Body of pancreas (tissue), 4 donors: Measurements from ENCODE around the gene DLG1.

Source experiments
- POLR2A ChIP-seq, 3 donors: fragments of 450-650 bp; IDR thresholded peaks; one replicate each; pipeline ENCODE4 v1.6.1; 2016; ENCODE audit warnings: antibody characterized with exemption in 3 of 3, mild to moderate bottlenecking in 2 of 3
- TF ChIP-seq, protein P1 (sequence below), 7 experiments: fragments of 450-650 bp in 4 of 7; fragments of 200-600 bp in 3 of 7; sonication (generic) in 3 of 7; IDR thresholded peaks; one replicate each; pipeline ENCODE4 v1.5.1; 2016 to 2019; ENCODE audit warnings: antibody characterized with exemption in 7 of 7

DNA sequence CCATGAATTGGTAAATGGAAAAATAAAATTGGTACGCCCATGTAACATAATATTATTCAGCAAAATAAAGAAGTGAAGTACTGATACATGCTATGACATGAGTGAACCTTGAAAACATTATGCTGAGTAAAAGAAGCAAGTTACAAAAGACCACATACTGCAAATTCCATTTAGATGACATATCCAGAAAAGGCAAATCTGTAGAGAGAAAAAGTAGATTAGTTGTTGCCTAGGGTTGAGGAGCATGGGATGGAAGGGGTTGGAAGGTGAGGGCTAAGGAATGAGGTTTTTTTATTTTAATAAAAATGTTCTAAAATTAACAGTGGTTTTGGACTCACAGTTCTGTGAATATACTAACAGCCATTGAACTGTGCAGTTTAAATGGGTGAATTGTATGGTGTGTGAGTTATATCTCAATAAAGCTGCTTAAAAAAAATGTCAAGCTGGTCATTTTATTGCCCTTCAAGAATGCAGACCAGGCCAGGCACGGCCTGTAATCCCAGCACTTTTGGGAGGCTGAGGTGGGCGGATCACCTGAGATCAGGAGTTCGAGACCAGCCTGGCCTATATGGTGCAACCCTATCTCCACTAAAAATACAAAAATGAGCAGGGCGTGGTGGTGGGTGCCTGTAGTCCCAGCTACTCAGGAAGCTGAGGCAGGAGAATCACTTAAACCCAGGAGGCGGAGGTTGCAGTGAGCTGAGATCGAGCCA lies 8.1 kb upstream of the DLG1 start:
- TF ChIP-seq, protein P1, sequence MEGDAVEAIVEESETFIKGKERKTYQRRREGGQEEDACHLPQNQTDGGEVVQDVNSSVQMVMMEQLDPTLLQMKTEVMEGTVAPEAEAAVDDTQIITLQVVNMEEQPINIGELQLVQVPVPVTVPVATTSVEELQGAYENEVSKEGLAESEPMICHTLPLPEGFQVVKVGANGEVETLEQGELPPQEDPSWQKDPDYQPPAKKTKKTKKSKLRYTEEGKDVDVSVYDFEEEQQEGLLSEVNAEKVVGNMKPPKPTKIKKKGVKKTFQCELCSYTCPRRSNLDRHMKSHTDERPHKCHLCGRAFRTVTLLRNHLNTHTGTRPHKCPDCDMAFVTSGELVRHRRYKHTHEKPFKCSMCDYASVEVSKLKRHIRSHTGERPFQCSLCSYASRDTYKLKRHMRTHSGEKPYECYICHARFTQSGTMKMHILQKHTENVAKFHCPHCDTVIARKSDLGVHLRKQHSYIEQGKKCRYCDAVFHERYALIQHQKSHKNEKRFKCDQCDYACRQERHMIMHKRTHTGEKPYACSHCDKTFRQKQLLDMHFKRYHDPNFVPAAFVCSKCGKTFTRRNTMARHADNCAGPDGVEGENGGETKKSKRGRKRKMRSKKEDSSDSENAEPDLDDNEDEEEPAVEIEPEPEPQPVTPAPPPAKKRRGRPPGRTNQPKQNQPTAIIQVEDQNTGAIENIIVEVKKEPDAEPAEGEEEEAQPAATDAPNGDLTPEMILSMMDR (IDR thresholded peaks at IDR 0.05): no peak
- no peak for TF ChIP-seq POLR2A (IDR thresholded peaks at IDR 0.05)
